Right atrium auricular region (tissue), 2 donors: Measurements from ENCODE around the gene UTP15. TPM values are rescaled to one million over a fixed set of nuclear protein-coding genes. Genes with fewer than 3 reads are reported as not detected.

Source experiments
- DNase-seq: peaks from one replicate; pipeline ENCODE4 v3.0.0-alpha.2; 2019; ENCODE audit warnings: low spot score
- H3K27ac ChIP-seq, 2 donors: fragments of 200-600 bp; sonication (generic); 1 replicate in 1 of 2; 2 replicates in 1 of 2; pipeline ENCODE4 v1.5.1; 2016 to 2019
- H3K27me3 ChIP-seq, 2 donors: fragments of 200-600 bp; sonication (generic); one replicate each; pipeline versions ENCODE4 v1.5.1 to v1.6.0; 2017 to 2019
- H3K36me3 ChIP-seq: fragments of 200-600 bp; sonication (generic); one replicate; pipeline ENCODE4 v1.5.1; 2016
- H3K4me1 ChIP-seq, 2 donors: fragments of 200-600 bp; sonication (generic); one replicate each; pipeline versions ENCODE4 v1.5.1 to v1.6.0; 2017 to 2019
- H3K4me3 ChIP-seq, 2 donors: fragments of 200-600 bp; sonication (generic); 1 replicate in 1 of 2; 2 replicates in 1 of 2; pipeline ENCODE4 v1.5.1; 2017 to 2019; ENCODE audit warnings: mild to moderate bottlenecking in 1 of 2, moderate library complexity in 1 of 2
- H3K9me3 ChIP-seq, 2 donors: fragments of 200-600 bp; sonication (generic); one replicate each; pipeline ENCODE4 v1.5.1; 2019
- total RNA-seq, 2 donors: library from RNA; depleted of rRNA; stranded (reverse); fragments of >200 nt; gene quantifications; one replicate each; pipeline ENCODE4 v1.1.0, GENCODE V29; 2016
- TF ChIP-seq, protein P1 (sequence below), 2 donors: fragments of 200-600 bp; sonication (generic); IDR thresholded peaks; one replicate each; pipeline ENCODE4 v1.5.1; 2019; ENCODE audit warnings: antibody characterized with exemption in 2 of 2

Gene UTP15
- total RNA-seq, 2 donors from 2014 or later = 6.6 to 8.7 TPM

DNA sequence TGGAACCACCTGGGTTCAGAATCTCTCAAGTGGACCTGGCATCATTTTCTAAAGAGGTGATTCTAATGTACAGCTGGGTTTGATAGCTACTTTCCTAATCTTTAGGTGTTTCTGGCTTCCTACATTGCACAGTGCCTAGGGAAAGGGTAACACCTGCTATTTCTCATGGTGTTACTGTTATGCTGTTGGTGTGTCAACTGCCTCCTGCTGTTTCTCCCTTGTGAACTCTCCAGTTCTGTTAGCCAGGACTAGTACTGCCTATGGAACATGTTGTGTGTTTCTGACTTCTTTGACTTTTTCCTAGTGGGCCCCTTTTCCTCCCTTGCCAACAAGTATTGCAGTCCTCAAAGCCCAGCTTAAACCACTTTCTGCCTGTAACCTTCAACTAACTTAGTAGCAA is 66.0 kb downstream of the UTP15 start:
- no peaks in the 10 kb centered on the region for H3K27me3 ChIP-seq
- peaks cover 0 to 6% of the 10 kb centered on the region in 2 donors for H3K4me1 ChIP-seq
- no peak overlapping the region for H3K4me3 ChIP-seq
- TF ChIP-seq, protein P1, sequence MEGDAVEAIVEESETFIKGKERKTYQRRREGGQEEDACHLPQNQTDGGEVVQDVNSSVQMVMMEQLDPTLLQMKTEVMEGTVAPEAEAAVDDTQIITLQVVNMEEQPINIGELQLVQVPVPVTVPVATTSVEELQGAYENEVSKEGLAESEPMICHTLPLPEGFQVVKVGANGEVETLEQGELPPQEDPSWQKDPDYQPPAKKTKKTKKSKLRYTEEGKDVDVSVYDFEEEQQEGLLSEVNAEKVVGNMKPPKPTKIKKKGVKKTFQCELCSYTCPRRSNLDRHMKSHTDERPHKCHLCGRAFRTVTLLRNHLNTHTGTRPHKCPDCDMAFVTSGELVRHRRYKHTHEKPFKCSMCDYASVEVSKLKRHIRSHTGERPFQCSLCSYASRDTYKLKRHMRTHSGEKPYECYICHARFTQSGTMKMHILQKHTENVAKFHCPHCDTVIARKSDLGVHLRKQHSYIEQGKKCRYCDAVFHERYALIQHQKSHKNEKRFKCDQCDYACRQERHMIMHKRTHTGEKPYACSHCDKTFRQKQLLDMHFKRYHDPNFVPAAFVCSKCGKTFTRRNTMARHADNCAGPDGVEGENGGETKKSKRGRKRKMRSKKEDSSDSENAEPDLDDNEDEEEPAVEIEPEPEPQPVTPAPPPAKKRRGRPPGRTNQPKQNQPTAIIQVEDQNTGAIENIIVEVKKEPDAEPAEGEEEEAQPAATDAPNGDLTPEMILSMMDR (IDR thresholded peaks at IDR 0.05) = no peak
- no peaks in the 10 kb centered on the region for H3K36me3 ChIP-seq
- H3K27ac ChIP-seq = no peak overlapping the region
- DNase-seq = no peak
- H3K9me3 ChIP-seq = no peaks in the 10 kb centered on the region

Other genes starting within 250 kb of the UTP15 start
- not detected for gene FOXD1, start 117.0 kb upstream of the UTP15 start, total RNA-seq
- 100 to 1,000 TPM; 409 to 434 TPM for gene BTF3, start 67.3 kb upstream of the UTP15 start, total RNA-seq
- 10 to 100 TPM; 11.3 to 16.4 TPM for gene ANKRA2, start 104 bp upstream of the UTP15 start, total RNA-seq
- 1 to 10 TPM; 1.0 to 2.9 TPM for gene ARHGEF28, start 60.5 kb downstream of the UTP15 start, total RNA-seq